HG02763 (cell line): ENCODE data around the gene REPS2.

ENCODE experiments used
- ATAC-seq: cut with Tn5 transposase; IDR thresholded peaks from one replicate; pipeline ENCODE4 v1.9.1; 2021; ENCODE audit warnings: mild to moderate bottlenecking, moderate library complexity; ENCODE audit not compliant: unreplicated experiment

The REPS2 gene

DNA sequence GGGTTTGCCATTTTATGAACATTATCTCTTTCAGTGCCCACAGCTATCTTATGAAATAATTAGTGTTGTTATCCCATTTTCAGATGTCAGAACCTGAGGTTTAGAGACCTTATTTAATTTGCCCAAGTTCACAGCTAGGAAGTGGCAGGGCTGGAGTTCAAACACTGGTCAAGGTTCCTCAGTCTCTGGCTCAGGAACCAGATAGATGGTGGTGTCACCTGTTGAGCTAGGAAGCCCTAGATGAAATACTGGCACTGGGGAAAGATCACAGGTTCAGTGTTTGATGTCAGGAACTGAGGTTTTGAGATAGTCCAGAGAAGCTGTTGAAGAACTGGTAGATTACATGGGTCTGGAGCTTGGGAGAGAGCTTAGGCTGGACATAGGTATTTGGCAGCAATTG, 85.4 kb downstream of the REPS2 start:
- no peak for ATAC-seq

DNA sequence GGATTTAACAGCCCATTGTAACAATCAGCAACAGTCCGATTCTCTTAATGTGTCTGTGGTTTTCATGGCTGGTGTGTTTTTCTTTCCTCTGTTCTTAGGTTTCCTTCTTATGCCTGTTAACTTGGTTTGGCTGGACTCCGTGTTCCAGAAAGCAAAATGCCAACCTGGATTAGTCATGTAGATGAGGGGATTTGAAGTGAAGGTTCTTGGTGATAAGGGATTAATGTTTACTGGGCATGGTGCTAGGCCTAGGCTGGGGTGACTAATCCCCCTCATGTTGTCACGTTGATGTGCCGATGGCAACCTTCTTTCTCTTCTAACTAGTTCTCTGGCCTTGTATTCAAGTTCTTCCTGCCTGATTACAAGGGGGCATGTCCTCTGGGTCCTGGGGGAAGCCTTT, 85.9 kb downstream of the REPS2 start:
- ATAC-seq: no peak

DNA sequence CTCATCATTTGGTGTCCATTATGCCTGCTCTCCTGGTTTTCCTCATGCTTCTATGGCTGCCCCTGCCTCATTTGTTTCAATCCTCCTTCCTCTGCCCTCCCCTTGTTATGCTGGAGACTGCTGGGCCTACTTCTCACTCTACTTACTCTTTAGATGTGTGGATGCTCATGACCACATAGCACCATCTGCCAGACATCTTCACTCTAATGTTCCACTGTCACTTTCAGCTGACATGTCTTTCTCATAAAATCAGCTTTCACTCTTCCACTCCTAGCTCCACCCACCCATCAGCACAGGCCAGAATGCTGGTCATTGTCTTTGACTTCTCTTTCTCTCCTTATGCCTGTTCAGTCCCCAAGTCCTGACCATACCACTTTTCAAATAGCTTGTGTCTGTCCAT, 86.8 kb downstream of the REPS2 start:
- no peak for ATAC-seq

DNA sequence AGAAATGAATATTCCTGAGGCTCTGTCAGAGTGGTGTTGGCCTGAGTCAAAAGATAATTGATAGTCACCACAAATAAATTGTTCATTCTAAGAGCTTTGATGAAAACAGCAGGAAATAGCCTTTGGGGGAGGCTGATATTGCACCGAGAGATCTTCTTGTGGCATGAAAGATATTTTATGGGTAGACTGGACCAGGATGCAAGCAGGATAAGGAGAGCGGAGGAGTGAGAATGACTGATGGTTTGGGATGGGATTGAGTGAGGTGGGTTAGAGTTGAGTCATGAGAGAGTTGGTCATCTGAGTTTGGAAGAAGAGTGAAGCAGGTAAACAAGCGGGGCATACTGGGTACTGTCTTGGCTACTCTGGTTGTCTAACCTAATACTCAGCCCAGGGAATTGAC, 88.7 kb downstream of the REPS2 start:
- ATAC-seq: no peak

DNA sequence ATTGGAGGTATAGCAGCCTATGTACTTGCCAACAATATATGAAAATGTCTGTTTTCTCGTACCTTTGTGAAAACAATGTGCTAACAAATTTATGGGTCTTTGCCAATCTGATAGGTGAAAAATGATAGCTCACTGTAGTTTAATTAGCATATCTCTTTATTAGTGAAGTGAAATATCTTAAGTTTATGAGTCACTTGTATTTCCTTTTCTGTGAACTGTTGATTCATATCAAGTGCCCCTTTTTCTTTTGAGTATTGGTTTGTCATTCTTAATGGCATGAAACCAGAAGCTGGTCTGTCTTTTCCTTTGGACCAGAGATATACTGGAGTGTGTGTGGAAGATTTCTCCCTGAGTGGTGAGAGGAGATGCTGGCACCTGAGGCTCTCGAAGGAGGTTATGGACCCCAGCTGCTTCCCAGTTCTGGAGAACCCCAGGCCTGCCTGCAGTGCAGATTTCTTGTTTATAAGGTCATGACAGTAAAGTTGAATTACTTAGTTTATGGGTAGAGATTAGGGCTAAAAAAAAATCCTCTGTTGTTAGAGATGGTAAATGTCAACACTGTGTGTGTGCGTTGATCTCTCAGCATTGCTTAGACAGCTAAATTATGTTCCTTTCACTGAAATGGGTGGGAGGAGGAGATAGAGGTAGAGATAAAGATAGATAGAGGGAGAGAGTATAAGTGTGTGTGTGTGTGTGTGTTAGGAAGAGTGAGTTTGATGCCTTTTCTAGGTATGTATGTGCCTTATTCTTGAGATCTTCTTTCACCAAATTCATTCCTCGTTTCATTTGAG, 89.9 kb downstream of the REPS2 start:
- ATAC-seq: no peak

DNA sequence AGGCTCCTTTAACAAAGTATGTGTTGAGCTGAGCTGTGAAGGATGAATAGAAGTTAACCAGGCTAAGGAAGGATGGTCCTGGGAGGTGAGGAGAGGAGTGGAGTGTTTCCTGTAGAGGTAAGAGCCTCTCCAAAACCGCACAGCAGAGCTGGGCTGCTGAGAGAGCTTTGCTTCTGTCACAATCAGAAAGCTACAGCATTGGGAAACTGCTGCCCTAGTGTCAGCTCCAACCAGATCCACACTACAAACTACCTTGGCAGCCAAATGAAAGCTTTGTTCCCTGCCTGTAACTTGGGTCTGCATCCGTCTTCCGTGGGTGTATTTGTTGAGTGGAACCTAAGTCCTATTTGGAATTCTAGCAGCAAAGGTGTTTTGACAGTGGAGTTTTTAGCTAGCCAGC, 91.8 kb downstream of the REPS2 start:
- no peak for ATAC-seq

DNA sequence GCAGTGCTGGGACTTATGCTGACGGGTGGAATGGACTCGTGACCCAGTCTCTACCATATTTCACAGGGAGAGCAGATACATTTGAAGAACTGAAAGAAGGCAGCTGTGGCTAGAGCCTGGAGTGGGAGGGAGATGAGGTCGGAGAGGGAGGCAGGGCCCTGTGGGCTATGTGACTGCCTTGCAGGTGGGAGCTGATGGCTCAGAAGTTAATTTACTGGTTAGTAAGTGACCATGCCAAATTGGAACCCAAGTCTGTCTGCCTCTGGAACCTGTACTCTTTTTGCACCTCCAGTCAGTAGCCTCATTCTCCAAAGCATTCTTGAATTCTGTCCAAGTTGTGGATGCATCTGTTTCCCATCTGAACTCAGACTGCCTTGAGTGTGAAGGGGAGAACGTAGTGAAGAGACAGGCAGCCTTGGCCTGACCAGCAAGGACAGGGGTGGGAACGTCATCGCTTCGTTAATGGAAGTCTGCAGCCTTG, 92.3 kb downstream of the REPS2 start:
- ATAC-seq: no peak

DNA sequence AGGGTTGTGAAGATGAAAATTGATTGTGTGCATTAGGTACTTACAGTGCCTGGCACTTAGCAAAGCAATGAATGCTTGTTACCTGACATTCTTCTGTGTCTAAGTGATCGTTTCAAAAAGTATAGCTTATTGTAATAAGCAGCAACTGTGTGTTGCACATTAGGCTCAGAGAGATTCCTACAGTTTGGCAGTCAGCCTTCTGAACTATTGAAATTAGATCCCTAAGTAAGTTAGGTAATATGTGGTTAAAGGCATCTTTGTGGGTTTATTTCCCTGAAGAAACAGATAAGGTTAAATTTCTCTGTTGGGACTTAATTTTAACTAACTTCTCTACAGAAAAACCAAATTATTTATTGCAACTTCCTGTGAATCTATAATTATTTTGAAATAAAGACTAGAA, 93.4 kb downstream of the REPS2 start:
- ATAC-seq: no peak

DNA sequence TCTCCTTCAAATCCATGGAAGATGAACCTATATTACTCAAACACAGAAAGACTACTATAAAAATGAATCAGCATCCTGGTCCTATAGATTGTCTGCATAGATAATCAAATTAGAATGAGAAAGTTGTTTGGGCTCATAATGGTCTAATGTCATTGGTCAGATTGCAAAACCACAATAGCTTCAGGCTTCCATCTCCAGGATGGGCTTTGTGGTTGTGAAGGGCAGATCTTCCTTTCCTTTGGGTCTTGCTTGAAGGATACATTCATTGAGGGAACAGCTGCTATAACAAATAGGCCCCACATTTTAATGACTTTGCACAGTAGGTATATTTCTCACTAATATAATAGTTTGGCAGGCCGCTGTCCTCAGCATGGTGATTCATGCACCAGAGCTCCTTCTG, 94.3 kb downstream of the REPS2 start:
- ATAC-seq: no peak

DNA sequence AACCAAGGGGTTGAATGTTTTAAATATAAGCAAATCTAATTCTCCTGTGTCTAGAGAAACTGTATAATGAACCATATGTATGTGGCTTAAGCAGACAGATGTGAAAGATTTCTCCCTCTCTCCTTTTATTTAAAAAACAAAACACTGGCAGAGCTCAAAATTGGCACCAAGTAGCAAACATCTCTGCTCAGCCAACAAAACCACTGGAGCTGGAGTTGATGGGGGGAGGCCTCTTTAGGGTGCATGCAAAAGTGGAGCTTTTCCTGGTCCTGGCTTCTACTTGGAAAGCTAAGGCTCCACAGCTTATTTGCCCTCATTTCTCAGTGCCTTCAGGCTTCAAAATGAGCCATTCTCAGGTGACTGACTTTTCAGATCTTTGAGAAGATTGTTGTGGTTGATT, 95.6 kb downstream of the REPS2 start:
- ATAC-seq: no peak

DNA sequence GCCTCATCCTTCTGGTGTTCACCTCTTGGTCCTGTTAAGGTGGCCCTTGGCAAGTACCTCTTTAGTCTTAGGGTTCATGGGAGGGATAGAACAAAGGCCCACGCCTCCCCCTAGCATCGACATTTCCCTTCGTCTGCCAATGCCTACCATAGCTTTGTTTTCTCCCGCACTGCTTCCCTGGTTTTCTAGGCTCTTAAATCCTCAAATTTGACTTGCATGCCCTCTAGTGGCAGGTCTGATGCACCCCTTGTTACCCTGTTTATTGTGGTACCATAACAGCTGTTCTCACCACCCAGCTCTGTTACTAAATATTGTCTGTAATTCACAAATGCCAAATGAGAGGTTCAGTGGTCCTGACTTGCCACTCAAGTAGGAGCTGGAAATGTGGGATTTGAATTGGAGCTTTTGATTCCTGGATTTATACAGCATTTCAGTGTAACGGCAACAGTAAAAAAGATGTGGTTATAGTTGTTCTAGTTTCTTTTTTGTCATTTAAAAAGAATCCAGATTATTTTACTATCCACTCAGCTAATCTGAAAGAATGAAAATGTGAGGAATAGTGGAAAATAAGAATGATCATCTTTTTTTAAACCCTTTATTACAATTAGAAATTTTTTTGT, 100.1 kb downstream of the REPS2 start:
- no peak for ATAC-seq

DNA sequence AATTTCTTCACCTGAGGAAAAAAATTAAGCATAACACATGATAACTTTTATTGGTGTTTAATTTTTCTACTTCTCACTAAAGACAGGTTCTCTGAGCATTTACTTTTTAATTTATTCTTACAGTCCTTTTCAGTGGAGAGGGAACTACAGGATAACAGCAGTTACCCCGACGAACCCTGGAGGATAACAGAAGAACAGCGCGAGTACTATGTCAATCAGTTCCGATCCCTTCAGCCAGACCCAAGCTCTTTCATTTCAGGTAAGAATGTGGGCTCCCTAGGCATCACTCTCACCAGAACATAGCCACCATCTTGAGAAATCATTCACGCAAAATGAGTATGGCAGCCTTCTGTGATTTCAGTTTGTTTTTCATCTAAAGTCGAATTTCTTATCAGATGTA, 100.8 kb downstream of the REPS2 start:
- ATAC-seq: no peak

DNA sequence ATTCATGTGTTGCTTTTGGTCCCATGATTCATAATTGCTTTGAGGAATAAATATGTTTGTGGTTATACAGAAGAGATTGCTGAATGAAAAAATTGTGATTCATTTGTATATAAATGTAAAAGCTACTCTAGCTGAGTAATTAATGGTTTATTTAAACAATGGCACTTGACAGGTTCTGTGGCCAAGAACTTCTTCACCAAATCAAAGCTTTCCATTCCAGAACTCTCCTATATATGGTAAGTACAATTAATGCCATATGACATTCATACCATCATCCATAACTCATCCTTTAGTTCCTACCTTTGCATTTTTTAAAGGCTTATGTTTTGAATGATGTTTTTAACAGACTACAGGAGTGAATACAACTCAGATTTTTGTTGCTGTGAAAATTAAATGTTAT, 105.8 kb downstream of the REPS2 start:
- no peak for ATAC-seq

DNA sequence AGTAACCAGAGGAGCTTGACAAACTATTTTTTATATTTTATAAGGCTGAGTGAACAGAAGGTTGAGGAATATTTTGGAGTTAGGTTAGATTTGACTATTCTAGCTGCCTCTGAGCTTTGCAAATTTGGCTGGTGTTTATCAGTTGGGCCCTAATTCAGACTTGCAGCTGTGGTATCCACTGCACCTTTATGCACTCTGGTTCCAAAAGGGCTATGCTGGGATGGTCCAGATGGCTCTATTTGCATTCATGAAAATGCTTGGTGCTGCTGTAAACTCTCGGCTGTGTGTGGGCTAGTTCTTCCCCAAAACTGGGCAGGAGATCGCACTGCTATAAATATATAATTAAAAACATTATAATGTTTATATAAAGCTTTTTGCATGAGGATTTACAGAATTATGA, 106.3 kb downstream of the REPS2 start:
- ATAC-seq: no peak

DNA sequence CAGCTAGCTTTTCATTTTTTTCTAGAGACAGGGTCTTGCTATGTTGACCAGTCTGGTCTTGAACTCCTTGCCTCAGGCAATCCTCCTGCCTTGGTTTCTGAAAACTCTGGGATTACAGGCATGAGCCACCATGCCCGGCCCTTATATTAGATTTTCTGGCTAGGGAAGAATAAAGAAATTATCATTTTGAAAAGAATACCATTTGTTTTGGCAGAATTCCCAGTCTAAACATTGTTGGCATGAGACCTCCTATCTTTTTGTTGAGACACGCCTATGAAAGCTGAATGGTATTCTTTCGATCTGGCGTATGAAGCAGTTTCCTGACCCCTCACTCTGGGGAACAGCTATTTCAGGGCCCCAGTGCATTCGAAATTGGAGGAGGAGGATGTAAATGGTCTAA, 107.0 kb downstream of the REPS2 start:
- no peak for ATAC-seq

DNA sequence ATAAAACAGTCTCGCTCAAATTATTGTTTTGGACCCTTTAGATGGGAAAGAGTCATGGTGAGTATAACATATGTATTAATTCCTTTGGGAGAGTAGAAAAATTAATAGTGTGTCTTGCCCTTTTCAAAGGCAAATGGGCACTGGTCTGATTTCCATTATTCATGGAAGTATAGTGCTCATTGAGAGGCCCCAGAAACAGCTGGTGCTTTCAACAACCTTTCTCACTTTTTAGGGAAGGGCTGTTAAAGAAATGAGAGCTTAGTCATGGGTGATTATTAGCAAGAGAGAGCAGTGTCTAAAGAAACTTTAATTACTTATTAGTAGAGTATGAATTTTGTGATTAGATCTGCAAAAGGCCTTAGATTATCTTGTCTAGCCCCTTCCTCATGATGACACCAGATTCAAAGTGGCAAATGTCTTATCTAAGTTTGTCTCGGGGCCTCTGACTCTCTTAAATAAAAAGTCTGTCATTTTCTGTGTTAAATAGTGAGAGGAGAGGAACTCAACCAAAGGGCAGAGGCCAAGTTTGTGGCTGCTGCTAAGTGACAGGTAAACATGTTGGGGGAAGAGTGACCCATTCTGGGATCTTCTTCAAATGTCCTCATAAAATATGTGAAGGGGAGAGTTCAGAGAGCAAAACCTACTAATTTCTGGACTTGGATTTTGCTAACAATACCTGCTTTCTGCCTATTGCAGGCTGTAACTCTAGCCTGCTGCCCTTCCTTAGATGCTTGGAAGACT, 110.6 kb downstream of the REPS2 start:
- no peak for ATAC-seq

DNA sequence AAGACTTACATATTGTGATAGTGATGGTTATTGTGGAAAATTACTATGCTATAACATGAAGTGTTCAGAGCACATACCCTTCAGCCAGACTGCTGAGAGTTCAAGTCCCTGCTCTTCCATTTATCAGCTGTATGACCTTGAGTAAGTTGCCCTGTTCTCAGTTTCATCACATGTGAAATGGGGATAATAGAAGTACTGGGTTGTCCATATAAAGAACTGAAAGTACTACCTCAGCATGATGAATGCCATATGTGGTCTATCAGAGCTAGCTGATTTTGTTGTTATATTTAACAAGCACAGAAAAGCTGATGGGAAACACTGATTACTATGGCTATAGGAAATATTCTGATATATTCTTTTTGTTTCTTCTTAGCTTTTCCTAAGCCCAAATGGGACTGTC, 115.6 kb downstream of the REPS2 start:
- no peak for ATAC-seq

DNA sequence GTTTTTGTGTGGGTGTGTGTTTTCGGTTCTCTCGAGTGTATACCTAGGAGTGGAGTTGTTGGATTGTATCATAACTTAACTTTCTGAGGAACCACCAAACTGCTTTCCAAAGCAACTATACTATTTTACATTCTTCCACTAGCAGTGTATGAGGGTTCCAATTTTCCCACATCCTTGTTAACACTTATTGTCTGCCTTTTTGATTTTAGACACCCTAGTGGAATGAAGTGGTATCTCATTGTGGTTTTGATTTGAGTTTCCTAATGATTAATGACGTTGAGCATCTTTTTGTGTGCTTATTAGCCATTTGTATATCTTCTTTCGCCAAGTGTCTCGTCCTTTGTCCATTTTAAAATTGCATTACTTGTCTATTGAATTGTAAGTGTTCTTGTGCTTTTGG, 118.6 kb downstream of the REPS2 start:
- ATAC-seq: no peak

DNA sequence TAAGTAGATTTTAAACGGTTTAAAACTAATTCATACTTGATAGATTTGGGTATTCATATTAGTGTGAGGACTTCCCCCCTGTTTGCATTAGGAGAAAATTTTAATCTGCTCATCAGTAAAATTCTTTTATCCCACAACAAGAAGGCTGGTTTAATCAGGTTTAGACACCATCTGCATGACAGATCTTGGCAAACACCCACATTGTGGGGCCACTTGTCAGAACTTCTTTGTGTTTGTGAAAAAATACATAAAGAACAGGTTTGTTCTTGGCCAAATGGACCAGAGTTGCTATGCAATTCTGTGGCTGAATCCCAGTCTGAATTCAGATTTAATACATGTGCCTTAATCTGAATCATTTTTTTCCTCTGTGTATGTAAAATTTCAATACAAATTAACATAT, 121.1 kb downstream of the REPS2 start:
- no peak for ATAC-seq

DNA sequence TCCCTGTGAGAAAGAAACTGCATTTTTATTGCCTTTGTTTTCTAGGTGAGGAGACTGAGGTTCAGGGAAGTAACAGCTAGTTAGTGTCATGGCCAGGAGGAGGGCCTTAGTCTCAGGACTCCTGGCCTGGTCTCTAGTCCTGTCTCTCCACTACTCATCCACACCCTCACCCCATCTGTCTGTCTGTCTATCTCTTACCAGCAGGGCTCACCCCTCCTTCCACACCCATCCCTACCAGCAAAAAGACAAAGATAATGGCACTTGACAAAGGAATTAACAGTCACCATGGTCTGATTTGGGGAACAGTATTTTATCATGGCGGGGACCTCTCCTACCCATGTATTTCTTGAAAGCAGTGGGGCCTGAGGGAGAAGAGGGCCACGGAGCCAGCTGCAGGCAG, 125.8 kb downstream of the REPS2 start:
- ATAC-seq: no peak

DNA sequence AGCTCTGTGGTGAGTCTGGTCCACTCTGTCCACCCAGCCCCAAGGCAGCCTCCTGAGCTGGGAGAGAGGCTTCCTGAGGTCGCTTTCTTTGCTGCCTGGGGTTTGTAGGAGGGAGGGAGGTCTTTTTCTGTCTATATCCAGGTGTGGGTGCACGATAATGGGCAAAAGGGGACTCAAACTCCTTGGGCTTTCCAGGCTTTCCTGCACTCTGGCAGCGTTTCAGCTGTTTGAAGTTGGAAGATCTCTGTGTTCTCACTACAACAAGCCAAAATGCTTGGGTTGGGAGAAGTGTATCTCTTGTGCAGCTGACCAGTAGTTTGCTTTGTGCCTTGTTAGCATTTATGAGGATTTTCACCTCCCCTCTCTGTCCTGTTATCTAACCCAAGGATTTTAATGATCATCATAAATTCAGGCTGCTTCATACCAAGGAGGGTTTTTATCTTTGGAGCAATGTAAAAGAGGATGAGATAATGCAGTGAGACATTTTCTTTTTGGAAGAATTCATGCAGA, 126.3 kb downstream of the REPS2 start:
- ATAC-seq: no peak

DNA sequence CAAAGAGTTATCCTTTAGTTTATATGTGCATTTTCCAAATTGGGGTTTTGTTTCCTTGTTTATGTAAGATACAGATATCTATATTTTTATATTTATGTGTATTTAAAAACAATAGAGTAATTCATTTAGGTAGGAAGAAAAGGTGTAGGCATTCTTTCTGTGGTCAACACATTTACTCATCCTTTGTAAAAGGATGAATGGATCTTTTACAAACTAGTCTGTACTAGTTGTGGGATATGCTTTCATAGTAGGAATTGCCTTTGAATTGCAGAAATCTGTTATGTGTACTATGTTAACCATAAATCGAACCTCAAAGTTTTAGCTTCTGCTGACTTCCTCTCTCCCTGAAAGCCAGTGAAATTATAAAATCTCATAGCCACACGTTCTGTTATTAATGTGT, 128.5 kb downstream of the REPS2 start:
- no peak for ATAC-seq
